C4-2B (cell line): Measurements from ENCODE around the gene PACSIN1.

Experiments
- ZFX ChIP-seq: fragments of 450-650 bp; IDR thresholded peaks from 2 replicates; pipeline ENCODE4 v1.6.1; 2017
- TF ChIP-seq, protein P1 (sequence below): fragments of 450-650 bp; conservative IDR thresholded peaks from 2 replicates; pipeline ENCODE4 v1.5.1; 2017; ENCODE audit warnings: mild to moderate bottlenecking

DNA sequence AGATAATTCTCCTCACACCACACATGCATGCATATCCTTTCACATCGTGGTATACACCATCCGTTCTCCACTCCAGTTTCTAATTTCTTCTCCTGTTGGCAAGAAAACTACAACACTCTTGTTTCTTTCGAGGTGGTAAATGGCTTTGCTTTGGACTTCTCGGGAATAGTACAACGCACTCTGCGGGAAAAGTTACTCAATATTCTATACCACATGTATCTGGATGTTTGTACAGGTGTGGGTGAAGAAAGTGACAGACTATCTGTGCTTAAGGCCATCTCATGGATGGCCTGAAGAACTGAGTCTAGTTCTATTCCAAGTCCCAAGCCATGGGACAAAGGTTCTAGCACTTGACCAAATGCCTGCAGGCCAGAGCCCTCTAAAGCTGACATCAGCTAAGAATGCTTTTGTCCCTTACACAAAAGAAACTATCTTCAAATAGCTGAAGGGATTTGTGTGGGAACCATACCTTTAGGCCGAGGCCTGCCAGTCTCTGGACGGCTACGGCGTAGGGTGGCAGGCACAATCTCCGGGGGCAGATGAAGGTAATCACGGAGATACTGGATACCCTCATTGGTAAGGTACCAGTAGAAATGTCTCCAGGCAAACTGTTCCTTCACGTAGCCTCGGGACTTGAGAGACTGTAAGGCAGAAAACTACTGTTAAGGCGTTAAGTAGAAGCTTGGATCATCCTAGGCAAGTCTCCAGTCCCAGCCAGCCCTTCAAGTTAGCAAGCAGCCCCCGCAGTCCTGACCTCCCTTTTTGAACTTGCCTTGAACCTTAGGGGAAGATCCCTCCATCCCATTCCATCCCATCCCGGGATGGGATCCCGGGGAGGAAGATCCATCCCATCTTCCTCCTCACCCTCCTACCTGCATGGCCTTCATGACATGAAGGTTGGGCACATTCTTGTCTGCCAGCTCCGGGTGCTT lies 41.4 kb upstream of the PACSIN1 start:
- TF ChIP-seq, protein P1, sequence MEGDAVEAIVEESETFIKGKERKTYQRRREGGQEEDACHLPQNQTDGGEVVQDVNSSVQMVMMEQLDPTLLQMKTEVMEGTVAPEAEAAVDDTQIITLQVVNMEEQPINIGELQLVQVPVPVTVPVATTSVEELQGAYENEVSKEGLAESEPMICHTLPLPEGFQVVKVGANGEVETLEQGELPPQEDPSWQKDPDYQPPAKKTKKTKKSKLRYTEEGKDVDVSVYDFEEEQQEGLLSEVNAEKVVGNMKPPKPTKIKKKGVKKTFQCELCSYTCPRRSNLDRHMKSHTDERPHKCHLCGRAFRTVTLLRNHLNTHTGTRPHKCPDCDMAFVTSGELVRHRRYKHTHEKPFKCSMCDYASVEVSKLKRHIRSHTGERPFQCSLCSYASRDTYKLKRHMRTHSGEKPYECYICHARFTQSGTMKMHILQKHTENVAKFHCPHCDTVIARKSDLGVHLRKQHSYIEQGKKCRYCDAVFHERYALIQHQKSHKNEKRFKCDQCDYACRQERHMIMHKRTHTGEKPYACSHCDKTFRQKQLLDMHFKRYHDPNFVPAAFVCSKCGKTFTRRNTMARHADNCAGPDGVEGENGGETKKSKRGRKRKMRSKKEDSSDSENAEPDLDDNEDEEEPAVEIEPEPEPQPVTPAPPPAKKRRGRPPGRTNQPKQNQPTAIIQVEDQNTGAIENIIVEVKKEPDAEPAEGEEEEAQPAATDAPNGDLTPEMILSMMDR: no peak
- TF ChIP-seq ZFX: no peak
